Heart right ventricle (tissue), 16 donors: ENCODE results near the gene WDR91. TPM values are rescaled to one million over a fixed set of nuclear protein-coding genes. Genes with fewer than 3 reads are reported as not detected.

ENCODE experiments used
- ATAC-seq, 8 donors: fragments of 200-7000 bp; cut with Tn5 transposase; one replicate each; pipeline ENCODE4 v1.9.1; 2020; ENCODE audit warnings: mild to moderate bottlenecking in 8 of 8, moderate library complexity in 8 of 8, moderate number of reproducible peaks in 1 of 8
- DNase-seq, 2 donors: peaks; one replicate each; pipeline ENCODE4 v3.0.0-alpha.2; 2020
- H3K27ac ChIP-seq, 10 donors: fragments of 200-600 bp; sonication (generic) in 2 of 10; one replicate each; pipeline versions ENCODE4 v1.5.0 to v1.8.0; 2020 to 2022; ENCODE audit warnings: mild to moderate bottlenecking in 3 of 10
- H3K27me3 ChIP-seq, 7 donors: fragments of 200-600 bp; one replicate each; pipeline ENCODE4 v1.8.0; 2021 to 2022; ENCODE audit warnings: mild to moderate bottlenecking in 2 of 7
- H3K36me3 ChIP-seq, 9 donors: fragments of 200-600 bp; sonication (generic) in 1 of 9; one replicate each; pipeline versions ENCODE4 v1.5.0 to v1.8.0; 2020 to 2022; ENCODE audit warnings: mild to moderate bottlenecking in 2 of 9
- H3K4me1 ChIP-seq, 9 donors: fragments of 200-600 bp; sonication (generic) in 1 of 9; one replicate each; pipeline versions ENCODE4 v1.5.0 to v1.8.0; 2020 to 2022; ENCODE audit warnings: mild to moderate bottlenecking in 4 of 9
- H3K4me3 ChIP-seq, 10 donors: fragments of 200-600 bp; sonication (generic) in 2 of 10; one replicate each; pipeline versions ENCODE4 v1.5.0 to v1.8.0; 2020 to 2022; ENCODE audit warnings: mild to moderate bottlenecking in 7 of 10, moderate library complexity in 2 of 10
- H3K9me3 ChIP-seq, 11 donors: fragments of 200-600 bp in 10 of 11; sonication (generic) in 2 of 11; one replicate each; pipeline versions ENCODE4 v1.5.0 to v1.8.0; 2013 to 2022; ENCODE audit warnings: mild to moderate bottlenecking in 2 of 11, control low read depth in 1 of 11, moderate library complexity in 1 of 11
- WGBS, 2 donors: extraction: QIAGEN DNeasy Blood & Tissue Kit; methylation state at CpG; one replicate each; pipeline ENCODE4 v1.1.7; 2013; ENCODE audit warnings: inconsistent platforms in 1 of 2; 5-methylcytosine and 5-hydroxymethylcytosine counted together
- intact Hi-C, 10 donors: fragments of 100-400 bp; cut with DNase I; formaldehyde crosslinking; loops; one replicate each; pipeline versions ENCODE4 v1.11.1 to v1.14.2; 2022
- polyA plus RNA-seq, 2 donors: library from polyadenylated mRNA; stranded (reverse); fragments of 200-250 nt; gene quantifications; one replicate each; pipeline ENCODE4 v1.2.3, GENCODE V29; 2013
- total RNA-seq, 10 donors: library from RNA; stranded (reverse); fragmentation: NEBNext Ultra II Directional in 3 of 10; extraction: Animal tissue kit (Norgen Biotek cat#: 25700) in 3 of 10; gene quantifications; one replicate each; pipeline versions ENCODE4 v1.2.1 to v1.2.4, GENCODE V29; 2021 to 2023
- TF ChIP-seq, protein P1 (sequence below), 9 donors: fragments of 200-600 bp; sonication (generic) in 2 of 9; IDR thresholded peaks; one replicate each; pipeline versions ENCODE4 v1.5.0 to v1.8.0; 2021 to 2022; ENCODE audit warnings: antibody characterized with exemption in 9 of 9, mild to moderate bottlenecking in 5 of 9, moderate library complexity in 1 of 9
- donor health status: Arrhythmogenic right ventricular cardiomyopathy.
- donor health status: ischemic (EF 13 %, LVEDD 7.1; RV severe dilation, severe dysfunction).
- donor health status: healthy with polysubstance abuse.
- donor health status: DM: no; HTN: yes; CAD: no.
- donor health status: DM: no; HTN: no; CAD: no.
- donor health status: ischemic (EF 25% LVEDD 6.9; RV normal size, moderate dysfunction).
- donor health status: ischemic (EF 25% LVEDD 5.7; RV mildly dilated, moderate dysfunction).
- donor health status: healthy.
- donor health status: DM: yes; HTN: yes; CAD: no.
- donor health status: Ischemic cardiomyopathy.
- donor health status: ischemic (EF 35%, LVEDD 5.7; RV mildly dilated, moderate dysfunction).
- donor health status: nonischemic (EF 11% LVEDD 7.7; RV severe dilation, severe dysfunction).
- donor health status: DM: yes; HTN: yes; CAD: no.
- donor health status: PGD.
- donor health status: ischemic (EF 29% LVEDD 5.4; RV normal size, mild dysfunction).
- donor health status: nonischemic (EF 23%, LVEDD 6.1; RV moderate dilation, normal function).

WDR91 gene
- total and polyA plus RNA-seq, 12 donors = 3.0 to 10.4 (median 5.9) TPM

DNA sequence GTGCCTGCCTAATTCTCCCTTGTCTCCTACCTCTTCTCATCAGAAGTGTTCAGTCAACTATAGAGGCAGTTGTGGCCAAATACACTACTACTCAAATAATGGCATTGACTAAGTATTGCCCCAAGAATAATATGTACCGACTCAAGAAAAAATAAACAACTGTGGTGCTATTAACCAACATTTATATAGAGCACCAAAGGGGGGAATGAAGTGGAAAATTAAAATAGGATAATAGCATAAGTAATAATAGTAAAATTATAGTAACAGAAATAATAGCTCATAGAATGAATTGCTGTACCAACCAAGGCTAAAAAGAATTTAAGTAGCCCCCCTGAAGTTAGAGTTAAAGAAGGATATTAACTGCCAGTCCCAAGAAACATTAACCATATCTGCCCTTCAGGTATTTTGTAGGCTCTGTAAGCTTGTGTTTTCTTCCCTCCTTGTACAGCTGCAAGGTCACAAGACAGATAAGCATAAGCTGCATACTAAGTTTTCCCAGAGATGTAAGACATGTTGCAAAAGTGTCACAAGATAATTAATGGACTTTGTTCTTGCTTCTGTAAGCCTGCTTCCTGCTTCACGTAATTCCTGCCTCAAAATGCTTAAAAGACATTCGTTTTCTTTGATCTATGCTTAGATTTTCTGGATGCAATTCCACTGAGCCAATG is 29.9 kb downstream of the WDR91 start:
- peaks cover 0 to 54% (median 26%) of the 10 kb centered on the region in 11 donors for H3K9me3 ChIP-seq
- 93 to 97% methylated on average over 3 of the region's 3 CpGs for whole genome bisulfite sequencing, 2 donors
- DNase-seq (no peak), ATAC-seq (no peak)
- H3K4me3 ChIP-seq = no peak overlapping the region
- no peaks in the 10 kb centered on the region for H3K4me1 ChIP-seq
- H3K27me3 ChIP-seq = no peaks in the 10 kb centered on the region
- no peak overlapping the region for H3K27ac ChIP-seq
- peaks cover 0 to 73% (median 39%) of the 10 kb centered on the region in 9 donors for H3K36me3 ChIP-seq
- intact Hi-C loops = loop anchor here in 1 of 10 donors (10.0 kb wide), 1 partner anchor 187 kb away; no protein-coding TSS in a partner anchor
- TF ChIP-seq, protein P1, sequence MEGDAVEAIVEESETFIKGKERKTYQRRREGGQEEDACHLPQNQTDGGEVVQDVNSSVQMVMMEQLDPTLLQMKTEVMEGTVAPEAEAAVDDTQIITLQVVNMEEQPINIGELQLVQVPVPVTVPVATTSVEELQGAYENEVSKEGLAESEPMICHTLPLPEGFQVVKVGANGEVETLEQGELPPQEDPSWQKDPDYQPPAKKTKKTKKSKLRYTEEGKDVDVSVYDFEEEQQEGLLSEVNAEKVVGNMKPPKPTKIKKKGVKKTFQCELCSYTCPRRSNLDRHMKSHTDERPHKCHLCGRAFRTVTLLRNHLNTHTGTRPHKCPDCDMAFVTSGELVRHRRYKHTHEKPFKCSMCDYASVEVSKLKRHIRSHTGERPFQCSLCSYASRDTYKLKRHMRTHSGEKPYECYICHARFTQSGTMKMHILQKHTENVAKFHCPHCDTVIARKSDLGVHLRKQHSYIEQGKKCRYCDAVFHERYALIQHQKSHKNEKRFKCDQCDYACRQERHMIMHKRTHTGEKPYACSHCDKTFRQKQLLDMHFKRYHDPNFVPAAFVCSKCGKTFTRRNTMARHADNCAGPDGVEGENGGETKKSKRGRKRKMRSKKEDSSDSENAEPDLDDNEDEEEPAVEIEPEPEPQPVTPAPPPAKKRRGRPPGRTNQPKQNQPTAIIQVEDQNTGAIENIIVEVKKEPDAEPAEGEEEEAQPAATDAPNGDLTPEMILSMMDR (IDR thresholded peaks at IDR 0.05) = no peak

DNA sequence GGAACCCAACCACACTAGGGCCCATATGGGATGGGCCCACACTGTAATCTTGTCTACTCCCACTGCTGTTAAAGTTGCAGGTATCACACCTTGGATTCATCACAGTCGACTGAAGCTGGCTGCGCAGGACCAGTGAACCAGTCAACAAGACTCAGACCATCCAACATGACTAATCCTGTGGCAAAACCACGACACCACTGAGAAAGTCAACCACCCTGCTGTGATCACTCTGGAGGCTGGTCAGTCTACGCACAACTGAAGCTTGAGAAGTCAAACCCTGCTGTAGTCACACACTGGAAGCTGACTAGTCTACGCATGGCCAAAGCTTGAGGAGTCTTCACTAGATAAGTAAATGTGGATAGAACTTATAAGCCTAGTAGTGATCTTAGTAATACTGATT is 31.2 kb downstream of the WDR91 start:
- TF ChIP-seq, protein P1 (IDR thresholded peaks at IDR 0.05) = no peak
- peaks cover 0 to 54% (median 26%) of the 10 kb centered on the region in 11 donors for H3K9me3 ChIP-seq
- no peak overlapping the region for H3K27ac ChIP-seq
- WGBS, 2 donors = 97 to 99% methylated on average over 5 of the region's 5 CpGs
- intact Hi-C loops = loop anchor here in 1 of 10 donors (10.0 kb wide), 1 partner anchor 185 kb away; no protein-coding TSS in a partner anchor
- no peaks in the 10 kb centered on the region for H3K27me3 ChIP-seq
- H3K4me1 ChIP-seq = no peaks in the 10 kb centered on the region
- peaks cover 0 to 62% (median 28%) of the 10 kb centered on the region in 9 donors for H3K36me3 ChIP-seq
- no peak for ATAC-seq
- no peak overlapping the region for H3K4me3 ChIP-seq
- DNase-seq = no peak

DNA sequence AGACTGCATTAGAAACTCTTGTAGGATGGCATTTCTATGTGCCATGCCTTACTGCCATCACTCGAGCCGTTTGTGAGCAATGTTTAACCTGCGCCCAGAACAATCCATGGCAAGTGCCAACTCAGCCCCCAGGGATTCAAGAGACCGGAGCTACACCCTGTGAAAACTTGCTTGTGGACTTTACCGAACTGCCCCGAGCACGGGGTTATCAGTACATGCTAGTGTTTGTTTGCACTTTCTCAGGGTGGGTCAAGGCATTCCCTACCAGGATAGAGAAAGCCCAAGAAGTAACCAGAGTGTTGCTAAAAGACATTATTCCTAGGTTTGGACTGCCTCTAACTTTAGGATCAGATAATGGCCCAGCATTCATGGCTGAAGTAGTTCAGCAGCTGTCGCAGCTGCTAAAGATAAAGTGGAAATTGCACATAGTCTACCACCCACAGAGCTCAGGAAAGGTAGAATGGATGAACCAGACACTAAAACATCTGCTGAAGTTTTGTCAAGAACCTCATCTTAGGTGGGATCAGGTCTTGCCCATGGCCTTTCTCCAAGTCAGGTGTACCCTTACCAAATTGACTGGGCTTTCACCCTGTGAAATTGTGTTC is 31.9 kb downstream of the WDR91 start:
- intact Hi-C loops = loop anchor here in 3 of 10 donors (10.0 kb wide), 2 partner anchors 185 to 485 kb away; no protein-coding TSS in a partner anchor
- Histone ChIP-seq H3K27ac (no peak overlapping the region), H3K27me3 (no peaks in the 10 kb centered on the region), H3K9me3 (peaks cover 0 to 54% (median 26%) of the 10 kb centered on the region in 11 donors), H3K36me3 (peaks cover 0 to 55% (median 21%) of the 10 kb centered on the region in 9 donors), H3K4me3 (no peak overlapping the region), H3K4me1 (no peaks in the 10 kb centered on the region)
- ATAC-seq = no peak
- DNase-seq = no peak
- TF ChIP-seq, protein P1 (IDR thresholded peaks at IDR 0.05) = no peak
- 91 to 94% methylated on average over 8 of the region's 8 CpGs for WGBS, 2 donors

DNA sequence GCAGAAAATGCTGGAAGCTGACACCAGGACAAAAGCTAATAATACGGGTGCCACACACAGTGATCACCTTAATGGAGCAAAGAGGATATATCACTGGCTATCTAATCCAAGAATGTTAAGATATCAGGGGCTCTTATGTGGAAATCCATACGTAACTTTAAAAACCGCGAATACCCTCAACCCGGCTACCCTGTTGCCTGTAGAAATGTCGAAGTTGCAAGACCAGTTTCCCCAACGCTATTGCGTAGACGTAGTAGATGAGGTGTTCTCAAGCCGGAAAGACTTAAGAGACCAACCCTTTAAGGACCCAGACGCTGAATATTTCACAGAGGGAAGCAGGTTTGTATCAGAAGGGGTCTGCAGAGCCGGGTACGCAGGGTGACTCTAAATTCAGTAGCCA is 33.0 kb downstream of the WDR91 start:
- TF ChIP-seq, protein P1 (IDR thresholded peaks at IDR 0.05) = no peak
- intact Hi-C loops = loop anchor here in 3 of 10 donors (10.0 kb wide), 2 partner anchors 184 to 484 kb away; no protein-coding TSS in a partner anchor
- Histone ChIP-seq H3K4me3 (no peak overlapping the region), H3K27me3 (no peaks in the 10 kb centered on the region), H3K4me1 (no peaks in the 10 kb centered on the region), H3K36me3 (peaks cover 0 to 44% (median 18%) of the 10 kb centered on the region in 9 donors), H3K9me3 (peaks cover 0 to 45% (median 26%) of the 10 kb centered on the region in 11 donors), H3K27ac (no peak overlapping the region)
- no peak for ATAC-seq
- whole genome bisulfite sequencing, 2 donors = 88 to 92% methylated on average over 13 of the region's 13 CpGs
- DNase-seq = no peak
